ENCODE measurements around the gene MRPS5. TPM values are rescaled to one million over a fixed set of nuclear protein-coding genes. Genes with fewer than 3 reads are reported as not detected.
"Not testable (repeated sequence)": the region's sequence is repeated elsewhere in the genome, so short reads cannot be mapped to it uniquely, and the experiment has no call there.

The MRPS5 gene
- total RNA-seq, 2 experiments from 2014 or later, result 89.6 to 90.2 TPM

DNA sequence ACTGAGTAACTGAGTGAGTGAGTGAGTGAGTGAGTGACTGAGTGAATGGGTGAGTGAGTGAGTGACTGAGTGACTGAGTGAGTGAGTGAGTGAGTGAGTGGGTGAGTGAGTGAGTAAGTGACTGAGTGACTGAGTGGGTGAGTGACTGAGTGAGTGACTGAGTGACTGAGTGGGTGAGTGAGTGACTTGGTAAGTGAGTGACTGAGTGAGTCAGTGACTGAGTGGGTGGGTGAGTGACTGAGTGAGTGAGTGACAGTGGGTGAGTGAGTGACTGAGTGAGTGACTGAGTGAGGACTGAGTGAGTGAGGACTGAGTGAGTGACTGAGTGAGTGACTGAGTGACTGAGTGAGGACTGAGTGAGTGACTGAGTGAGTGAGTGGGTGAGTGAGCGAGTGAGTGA, 82.2 kb downstream of the MRPS5 start:
- DNase-seq (ENCODE audit: low spot score), result no peak
- no peaks in the 10 kb centered on the region for H3K9me2 ChIP-seq (ENCODE audit: insufficient read depth, low read length)
- no peak overlapping the region for H2AFZ ChIP-seq (ENCODE audit: low read length)
- H3K4me2 ChIP-seq (ENCODE audit: low read length), result no peak overlapping the region
- BruUV-seq (replicated peaks), result no TSS peak
- H4K20me1 ChIP-seq (ENCODE audit: insufficient read depth, low read length), result no peaks in the 10 kb centered on the region
- intact Hi-C loops (cut with micrococcal nuclease; ENCODE audit: unreplicated experiment), result no loop called here
- H3K36me3 ChIP-seq (ENCODE audit: insufficient read depth, low read length), result no peaks in the 10 kb centered on the region
- TF ChIP-seq EZH2phosphoT487 (IDR thresholded peaks at IDR 0.05; ENCODE audit: borderline replicate concordance, low read depth, low read length), result no peak
- TF ChIP-seq, protein P1, sequence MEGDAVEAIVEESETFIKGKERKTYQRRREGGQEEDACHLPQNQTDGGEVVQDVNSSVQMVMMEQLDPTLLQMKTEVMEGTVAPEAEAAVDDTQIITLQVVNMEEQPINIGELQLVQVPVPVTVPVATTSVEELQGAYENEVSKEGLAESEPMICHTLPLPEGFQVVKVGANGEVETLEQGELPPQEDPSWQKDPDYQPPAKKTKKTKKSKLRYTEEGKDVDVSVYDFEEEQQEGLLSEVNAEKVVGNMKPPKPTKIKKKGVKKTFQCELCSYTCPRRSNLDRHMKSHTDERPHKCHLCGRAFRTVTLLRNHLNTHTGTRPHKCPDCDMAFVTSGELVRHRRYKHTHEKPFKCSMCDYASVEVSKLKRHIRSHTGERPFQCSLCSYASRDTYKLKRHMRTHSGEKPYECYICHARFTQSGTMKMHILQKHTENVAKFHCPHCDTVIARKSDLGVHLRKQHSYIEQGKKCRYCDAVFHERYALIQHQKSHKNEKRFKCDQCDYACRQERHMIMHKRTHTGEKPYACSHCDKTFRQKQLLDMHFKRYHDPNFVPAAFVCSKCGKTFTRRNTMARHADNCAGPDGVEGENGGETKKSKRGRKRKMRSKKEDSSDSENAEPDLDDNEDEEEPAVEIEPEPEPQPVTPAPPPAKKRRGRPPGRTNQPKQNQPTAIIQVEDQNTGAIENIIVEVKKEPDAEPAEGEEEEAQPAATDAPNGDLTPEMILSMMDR (conservative IDR thresholded peaks at IDR 0.05; ENCODE audit: low read length), result no peak
- no peaks in the 10 kb centered on the region for H3K9me3 ChIP-seq (ENCODE audit: low read length)
- H3K4me3 ChIP-seq (ENCODE audit: low read depth, low read length, poor library complexity, severe bottlenecking), result no peak overlapping the region
- H3K4me1 ChIP-seq (ENCODE audit: insufficient read depth, low read length, poor library complexity, severe bottlenecking), result no peaks in the 10 kb centered on the region
- no peak overlapping the region for H3K27ac ChIP-seq (ENCODE audit: low read depth, low read length, poor library complexity, severe bottlenecking)
- POLR2A ChIA-PET, result no interaction called here
- CTCF ChIA-PET (ENCODE audit: unreplicated experiment), result no interaction called here
- no peaks in the 10 kb centered on the region for H3K79me2 ChIP-seq (ENCODE audit: insufficient read depth, low read depth, low read length)

DNA sequence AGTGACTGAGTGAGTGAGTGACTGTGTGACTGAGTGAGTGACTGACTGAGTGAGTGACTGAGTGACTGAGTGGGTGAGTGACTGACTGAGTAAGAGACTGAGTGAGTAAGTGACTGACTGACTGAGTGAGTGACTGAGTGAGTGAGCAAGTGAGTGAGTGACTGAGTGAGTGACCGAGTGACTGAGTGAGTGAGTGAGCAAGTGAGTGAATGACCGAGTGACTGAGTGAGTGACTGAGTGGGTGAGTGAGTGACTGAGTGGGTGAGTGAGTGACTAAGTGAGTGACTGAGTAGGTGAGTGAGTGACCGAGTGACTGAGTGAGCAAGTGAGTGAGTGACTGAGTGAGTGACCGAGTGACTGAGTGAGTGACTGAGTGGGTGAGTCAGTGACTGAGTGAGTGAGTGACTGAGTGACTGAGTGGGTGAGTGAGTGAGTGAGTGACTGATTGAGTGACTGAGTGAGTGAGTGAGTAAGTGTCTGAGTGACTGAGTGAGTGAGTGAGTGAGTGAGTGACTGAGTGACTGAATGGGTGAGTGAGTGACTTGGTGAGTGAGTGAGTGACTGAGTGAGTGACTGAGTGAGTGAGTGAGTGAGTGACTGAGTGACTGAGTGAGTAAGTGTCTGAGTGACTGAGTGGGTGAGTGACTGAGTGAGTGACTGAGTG, 82.8 kb downstream of the MRPS5 start:
- ChIA-PET CTCF (ENCODE audit: unreplicated experiment) (no interaction called here), POLR2A (no interaction called here)
- Histone ChIP-seq H3K4me2 (ENCODE audit: low read length) (no peak overlapping the region), H2AFZ (ENCODE audit: low read length) (no peak overlapping the region), H3K4me3 (ENCODE audit: low read depth, low read length, poor library complexity, severe bottlenecking) (no peak overlapping the region), H3K79me2 (ENCODE audit: insufficient read depth, low read depth, low read length) (no peaks in the 10 kb centered on the region), H3K27ac (ENCODE audit: low read depth, low read length, poor library complexity, severe bottlenecking) (no peak overlapping the region), H3K9me3 (ENCODE audit: low read length) (no peaks in the 10 kb centered on the region), H3K36me3 (ENCODE audit: insufficient read depth, low read length) (no peaks in the 10 kb centered on the region), H4K20me1 (ENCODE audit: insufficient read depth, low read length) (no peaks in the 10 kb centered on the region), H3K9me2 (ENCODE audit: insufficient read depth, low read length) (no peaks in the 10 kb centered on the region), H3K4me1 (ENCODE audit: insufficient read depth, low read length, poor library complexity, severe bottlenecking) (no peaks in the 10 kb centered on the region)
- TF ChIP-seq, protein P1 (conservative IDR thresholded peaks at IDR 0.05; ENCODE audit: low read length), result no peak
- no peak for TF ChIP-seq EZH2phosphoT487 (IDR thresholded peaks at IDR 0.05; ENCODE audit: borderline replicate concordance, low read depth, low read length)
- intact Hi-C loops (cut with micrococcal nuclease; ENCODE audit: unreplicated experiment), result no loop called here
- DNase-seq (ENCODE audit: low spot score), result no peak
- BruUV-seq (replicated peaks), result no TSS peak

DNA sequence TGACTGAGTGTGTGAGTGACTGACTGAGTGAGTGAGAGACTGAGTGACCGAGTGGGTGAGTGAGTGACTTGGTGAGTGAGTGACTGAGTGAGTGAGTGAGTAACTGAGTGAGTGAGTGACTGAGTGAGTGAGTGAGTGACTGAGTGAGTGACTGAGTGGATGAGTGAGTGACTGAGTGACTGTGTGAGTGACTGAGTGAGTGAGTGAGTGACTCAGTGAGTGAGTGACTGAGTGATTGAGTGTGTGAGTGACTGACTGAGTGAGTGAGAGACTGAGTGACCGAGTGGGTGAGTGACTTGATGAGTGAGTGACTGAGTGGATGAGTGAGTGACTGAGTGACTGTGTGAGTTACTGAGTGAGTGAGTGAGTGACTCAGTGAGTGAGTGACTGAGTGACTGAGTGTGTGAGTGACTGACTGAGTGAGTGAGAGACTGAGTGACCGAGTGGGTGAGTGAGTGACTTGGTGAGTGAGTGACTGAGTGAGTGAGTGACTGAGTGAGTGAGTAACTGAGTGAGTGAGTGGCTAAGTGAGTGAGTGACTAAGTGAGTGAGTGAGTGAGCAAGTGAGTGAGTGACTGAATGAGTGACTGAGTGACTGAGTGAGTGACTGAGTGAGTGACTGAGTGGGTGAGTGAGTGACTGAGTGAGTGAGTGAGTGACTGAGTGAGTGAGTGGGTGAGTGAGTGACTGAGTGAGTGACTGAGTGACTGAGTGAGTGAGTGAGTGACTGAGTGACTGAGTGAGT, 83.6 kb downstream of the MRPS5 start:
- H3K4me1 ChIP-seq (ENCODE audit: insufficient read depth, low read length, poor library complexity, severe bottlenecking); DNase-seq (ENCODE audit: low spot score); CTCF ChIA-PET (ENCODE audit: unreplicated experiment): not testable (repeated sequence)

More for the DNA sequence above, 83.6 kb downstream of the MRPS5 start:
- H3K79me2 ChIP-seq (ENCODE audit: insufficient read depth, low read depth, low read length); H3K4me3 ChIP-seq (ENCODE audit: low read depth, low read length, poor library complexity, severe bottlenecking); BruUV-seq (replicated peaks); H3K4me2 ChIP-seq (ENCODE audit: low read length); H3K36me3 ChIP-seq (ENCODE audit: insufficient read depth, low read length); H3K27ac ChIP-seq (ENCODE audit: low read depth, low read length, poor library complexity, severe bottlenecking); H4K20me1 ChIP-seq (ENCODE audit: insufficient read depth, low read length); H3K9me2 ChIP-seq (ENCODE audit: insufficient read depth, low read length); H2AFZ ChIP-seq (ENCODE audit: low read length); POLR2A ChIA-PET; H3K9me3 ChIP-seq (ENCODE audit: low read length); intact Hi-C loops (cut with micrococcal nuclease; ENCODE audit: unreplicated experiment): not testable (repeated sequence)

All from OCI-LY7 (cell line).